Measurements from ENCODE around the gene C7orf57. TPM values are rescaled to one million over a fixed set of nuclear protein-coding genes. Genes with fewer than 3 reads are reported as not detected.
"Not testable (repeated sequence)": the region's sequence is repeated elsewhere in the genome, so short reads cannot be mapped to it uniquely, and the experiment has no call there.

Gene C7orf57
- 0.06 and 0.08 TPM in 2 replicates for total RNA-seq (2014; rRNA removed; shearing (Covaris generic))

GRCh38 chr7:48035301-48035966 is at the start of gene C7orf57:
Gene C7orf57, plus strand, starts transcription at chr7:48035543. Its CDS starts 766 bp downstream, at chr7:48036309.
- peak; percentile 94 for DNase-seq (ENCODE audit: low spot score)

- DNase-seq (ENCODE audit: low spot score): no peak
Observed at GRCh38 chr7:47988496-47989386, 46.6 kb upstream of the C7orf57 start.

GRCh38 chr7:47989607-47990400 is 45.5 kb upstream of the C7orf57 start:
- not testable (repeated sequence) for DNase-seq (ENCODE audit: low spot score)

- DNase-seq (ENCODE audit: low spot score): no peak
Observed at GRCh38 chr7:47990592-47990991, 44.8 kb upstream of the C7orf57 start.

- DNase-seq (ENCODE audit: low spot score): no peak
Observed at GRCh38 chr7:47991270-47991669, 44.1 kb upstream of the C7orf57 start.

- peak; percentile 51 for DNase-seq (ENCODE audit: low spot score)
Observed at GRCh38 chr7:47991741-47992311, 43.5 kb upstream of the C7orf57 start.

GRCh38 chr7:47992446-47992845 is 42.9 kb upstream of the C7orf57 start:
- DNase-seq (ENCODE audit: low spot score): no peak

GRCh38 chr7:47999413-47999812 is 35.9 kb upstream of the C7orf57 start:
- DNase-seq (ENCODE audit: low spot score): no peak

- DNase-seq (ENCODE audit: low spot score): peak; percentile 47
Observed at GRCh38 chr7:48000164-48000563, 35.2 kb upstream of the C7orf57 start.

GRCh38 chr7:48004032-48004431 is 31.3 kb upstream of the C7orf57 start:
- DNase-seq (ENCODE audit: low spot score): no peak

- no peak for DNase-seq (ENCODE audit: low spot score)
Observed at GRCh38 chr7:48004638-48005037, 30.7 kb upstream of the C7orf57 start.

GRCh38 chr7:48006866-48007265 is 28.5 kb upstream of the C7orf57 start:
- DNase-seq (ENCODE audit: low spot score): no peak

- DNase-seq (ENCODE audit: low spot score): no peak
Observed at GRCh38 chr7:48009257-48009656, 26.1 kb upstream of the C7orf57 start.

- no peak for DNase-seq (ENCODE audit: low spot score)
Observed at GRCh38 chr7:48009954-48010353, 25.4 kb upstream of the C7orf57 start.

GRCh38 chr7:48011323-48011722 is 24.0 kb upstream of the C7orf57 start:
- DNase-seq (ENCODE audit: low spot score): no peak

GRCh38 chr7:48011951-48012350 is 23.4 kb upstream of the C7orf57 start:
- no peak for DNase-seq (ENCODE audit: low spot score)

- peak; percentile 72 for DNase-seq (ENCODE audit: low spot score)
Observed at GRCh38 chr7:48016641-48017040, 18.7 kb upstream of the C7orf57 start.

- no peak for DNase-seq (ENCODE audit: low spot score)
Observed at GRCh38 chr7:48017674-48018073, 17.7 kb upstream of the C7orf57 start.

- peak; percentile 62 for DNase-seq (ENCODE audit: low spot score)
Observed at GRCh38 chr7:48025624-48026023, 9.7 kb upstream of the C7orf57 start.

GRCh38 chr7:48028938-48029337 is 6.4 kb upstream of the C7orf57 start, which contains the start of gene SUN3:
Gene SUN3, minus strand, starts transcription at chr7:48029107. Its CDS starts 169 bp downstream, at chr7:48028938.
- DNase-seq (ENCODE audit: low spot score): no peak

GRCh38 chr7:48031111-48031510 is 4.2 kb upstream of the C7orf57 start:
- no peak for DNase-seq (ENCODE audit: low spot score)

- DNase-seq (ENCODE audit: low spot score): peak; percentile 54
Observed at GRCh38 chr7:48033922-48034321, 1.4 kb upstream of the C7orf57 start.

Data from H4 (cell line).